Liver (tissue), 9 donors: ENCODE data around the gene AK5. TPM values are rescaled to one million over a fixed set of nuclear protein-coding genes. Genes with fewer than 3 reads are reported as not detected.

Source experiments
- DNase-seq: peaks from one replicate; pipeline ENCODE4 v3.0.0-alpha.2; 2017; ENCODE audit warnings: low spot score
- H3K27ac ChIP-seq, 2 donors: one replicate each; pipeline ENCODE4 v1.7.0; 2013; ENCODE audit warnings: inconsistent platforms in 2 of 2, low read length in 2 of 2, control low read depth in 1 of 2, low read depth in 1 of 2, mild to moderate bottlenecking in 1 of 2
- H3K27me3 ChIP-seq, 4 donors: one replicate each; pipeline versions ENCODE4 v1.6.1 to v1.7.0; 2013; ENCODE audit warnings: low read length in 3 of 4, inconsistent platforms in 1 of 4, mild to moderate bottlenecking in 1 of 4, moderate library complexity in 1 of 4; ENCODE audit not compliant: control insufficient read depth in 4 of 4, insufficient read depth in 4 of 4
- H3K36me3 ChIP-seq, 4 donors: one replicate each; pipeline versions ENCODE4 v1.6.1 to v1.7.0; 2013; ENCODE audit warnings: low read length in 3 of 4, mild to moderate bottlenecking in 3 of 4, low read depth in 1 of 4, moderate library complexity in 1 of 4; ENCODE audit not compliant: control insufficient read depth in 4 of 4, insufficient read depth in 3 of 4
- H3K4me1 ChIP-seq, 4 donors: one replicate each; pipeline versions ENCODE4 v1.6.1 to v1.7.0; 2013; ENCODE audit warnings: low read length in 3 of 4, mild to moderate bottlenecking in 3 of 4, moderate library complexity in 1 of 4; ENCODE audit not compliant: control insufficient read depth in 4 of 4, insufficient read depth in 4 of 4
- H3K4me3 ChIP-seq, 3 donors: one replicate each; pipeline versions ENCODE4 v1.6.1 to v1.7.0; 2013; ENCODE audit warnings: low read length in 3 of 3, control low read depth in 1 of 3, low read depth in 1 of 3, mild to moderate bottlenecking in 1 of 3
- H3K9ac ChIP-seq, 2 donors: one replicate each; pipeline ENCODE4 v1.7.0; 2013; ENCODE audit warnings: low read length in 2 of 2, mild to moderate bottlenecking in 2 of 2, moderate library complexity in 2 of 2, control low read depth in 1 of 2, low read depth in 1 of 2
- H3K9me3 ChIP-seq, 4 donors: one replicate each; pipeline versions ENCODE4 v1.6.1 to v1.7.0; 2013; ENCODE audit warnings: low read length in 3 of 4; ENCODE audit not compliant: control insufficient read depth in 4 of 4
- FOXA1 ChIP-seq: IDR thresholded peaks from 2 replicates; pipeline ENCODE4 v1.6.1; 2016; ENCODE audit warnings: antibody characterized with exemption
- FOXA2 ChIP-seq: IDR thresholded peaks from 2 replicates; pipeline ENCODE4 v1.6.1; 2016; ENCODE audit warnings: antibody characterized with exemption
- HNF4A ChIP-seq, 2 donors: conservative IDR thresholded peaks; 2 replicates each; pipeline ENCODE4 v1.6.1; 2016; ENCODE audit warnings: antibody characterized with exemption in 2 of 2, mild to moderate bottlenecking in 2 of 2
- HNF4G ChIP-seq: IDR thresholded peaks from 2 replicates; pipeline ENCODE4 v1.6.1; 2016; ENCODE audit warnings: antibody characterized with exemption
- NR2F2 ChIP-seq: IDR thresholded peaks from 2 replicates; pipeline ENCODE4 v1.6.1; 2016; ENCODE audit warnings: antibody characterized with exemption
- RAD21 ChIP-seq, 2 donors: IDR thresholded peaks; 2 replicates each; pipeline ENCODE4 v1.6.1; 2016; ENCODE audit warnings: antibody characterized with exemption in 2 of 2, mild to moderate bottlenecking in 2 of 2
- RXRA ChIP-seq, 2 donors: IDR thresholded peaks; 2 replicates each; pipeline ENCODE4 v1.6.1; 2017 to 2018; ENCODE audit warnings: antibody characterized with exemption in 2 of 2, mild to moderate bottlenecking in 1 of 2
- SP1 ChIP-seq: IDR thresholded peaks from 2 replicates; pipeline ENCODE4 v1.6.1; 2018; ENCODE audit warnings: antibody characterized with exemption, mild to moderate bottlenecking
- TAF1 ChIP-seq: conservative IDR thresholded peaks from 2 replicates; pipeline ENCODE4 v1.6.1; 2016; ENCODE audit warnings: antibody characterized with exemption, mild to moderate bottlenecking
- YY1 ChIP-seq: IDR thresholded peaks from 2 replicates; pipeline ENCODE4 v1.6.1; 2016; ENCODE audit warnings: antibody characterized with exemption, mild to moderate bottlenecking
- WGBS: extraction: QIAGEN DNeasy Blood & Tissue Kit; methylation state at CpG from one replicate; pipeline ENCODE4 v1.1.7; 2013; 5-methylcytosine and 5-hydroxymethylcytosine counted together
- polyA plus RNA-seq, 2 donors: library from polyadenylated mRNA; stranded (reverse) in 1 of 2; unstranded in 1 of 2; fragments of 200-250 nt in 1 of 2; fragments of >200 nt in 1 of 2; fragmentation: Nextera tagmentation in 1 of 2; extraction: Ambion mirVana in 1 of 2; gene quantifications; one replicate each; pipeline versions ENCODE4 v1.2.1 to v1.2.3, GENCODE V29; 2013 to 2015
- total RNA-seq, 2 donors: library from RNA; depleted of rRNA; stranded (reverse); fragments of >200 nt; gene quantifications; one replicate each; pipeline ENCODE4 v1.2.3, GENCODE V29; 2014
- TF ChIP-seq, protein P1 (sequence below): IDR thresholded peaks from 2 replicates; pipeline ENCODE4 v1.6.1; 2016; ENCODE audit warnings: antibody characterized with exemption
- TF ChIP-seq, protein P2 (sequence below): IDR thresholded peaks from 2 replicates; pipeline ENCODE4 v1.6.1; 2016; ENCODE audit warnings: antibody characterized with exemption
- TF ChIP-seq, protein P3 (sequence below): IDR thresholded peaks from 2 replicates; pipeline ENCODE4 v1.6.1; 2016; ENCODE audit warnings: antibody characterized with exemption, mild to moderate bottlenecking
- donor health status: healthy.
- donor health status: healthy.
- donor health status: healthy.
- donor health status: healthy.
- donor health status: healthy.

AK5 gene
- total and polyA plus RNA-seq, 4 donors: 0.12 to 0.33 (median 0.23) TPM

GRCh38 chr1:77514921-77515776 is 233.3 kb downstream of the AK5 start:
- TF ChIP-seq FOXA2: no peak
- no peak for TF ChIP-seq FOXA1
- TF ChIP-seq, protein P1, sequence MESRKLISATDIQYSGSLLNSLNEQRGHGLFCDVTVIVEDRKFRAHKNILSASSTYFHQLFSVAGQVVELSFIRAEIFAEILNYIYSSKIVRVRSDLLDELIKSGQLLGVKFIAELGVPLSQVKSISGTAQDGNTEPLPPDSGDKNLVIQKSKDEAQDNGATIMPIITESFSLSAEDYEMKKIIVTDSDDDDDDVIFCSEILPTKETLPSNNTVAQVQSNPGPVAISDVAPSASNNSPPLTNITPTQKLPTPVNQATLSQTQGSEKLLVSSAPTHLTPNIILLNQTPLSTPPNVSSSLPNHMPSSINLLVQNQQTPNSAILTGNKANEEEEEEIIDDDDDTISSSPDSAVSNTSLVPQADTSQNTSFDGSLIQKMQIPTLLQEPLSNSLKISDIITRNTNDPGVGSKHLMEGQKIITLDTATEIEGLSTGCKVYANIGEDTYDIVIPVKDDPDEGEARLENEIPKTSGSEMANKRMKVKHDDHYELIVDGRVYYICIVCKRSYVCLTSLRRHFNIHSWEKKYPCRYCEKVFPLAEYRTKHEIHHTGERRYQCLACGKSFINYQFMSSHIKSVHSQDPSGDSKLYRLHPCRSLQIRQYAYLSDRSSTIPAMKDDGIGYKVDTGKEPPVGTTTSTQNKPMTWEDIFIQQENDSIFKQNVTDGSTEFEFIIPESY: no peak
- TF ChIP-seq RAD21 (IDR thresholded peaks at IDR 0.05): no peak
- no peak for TF ChIP-seq TAF1
- no peak for TF ChIP-seq HNF4A (conservative IDR thresholded peaks at IDR 0.05)
- TF ChIP-seq, protein P2, sequence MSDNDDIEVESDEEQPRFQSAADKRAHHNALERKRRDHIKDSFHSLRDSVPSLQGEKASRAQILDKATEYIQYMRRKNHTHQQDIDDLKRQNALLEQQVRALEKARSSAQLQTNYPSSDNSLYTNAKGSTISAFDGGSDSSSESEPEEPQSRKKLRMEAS: no peak
- TF ChIP-seq, protein P3, sequence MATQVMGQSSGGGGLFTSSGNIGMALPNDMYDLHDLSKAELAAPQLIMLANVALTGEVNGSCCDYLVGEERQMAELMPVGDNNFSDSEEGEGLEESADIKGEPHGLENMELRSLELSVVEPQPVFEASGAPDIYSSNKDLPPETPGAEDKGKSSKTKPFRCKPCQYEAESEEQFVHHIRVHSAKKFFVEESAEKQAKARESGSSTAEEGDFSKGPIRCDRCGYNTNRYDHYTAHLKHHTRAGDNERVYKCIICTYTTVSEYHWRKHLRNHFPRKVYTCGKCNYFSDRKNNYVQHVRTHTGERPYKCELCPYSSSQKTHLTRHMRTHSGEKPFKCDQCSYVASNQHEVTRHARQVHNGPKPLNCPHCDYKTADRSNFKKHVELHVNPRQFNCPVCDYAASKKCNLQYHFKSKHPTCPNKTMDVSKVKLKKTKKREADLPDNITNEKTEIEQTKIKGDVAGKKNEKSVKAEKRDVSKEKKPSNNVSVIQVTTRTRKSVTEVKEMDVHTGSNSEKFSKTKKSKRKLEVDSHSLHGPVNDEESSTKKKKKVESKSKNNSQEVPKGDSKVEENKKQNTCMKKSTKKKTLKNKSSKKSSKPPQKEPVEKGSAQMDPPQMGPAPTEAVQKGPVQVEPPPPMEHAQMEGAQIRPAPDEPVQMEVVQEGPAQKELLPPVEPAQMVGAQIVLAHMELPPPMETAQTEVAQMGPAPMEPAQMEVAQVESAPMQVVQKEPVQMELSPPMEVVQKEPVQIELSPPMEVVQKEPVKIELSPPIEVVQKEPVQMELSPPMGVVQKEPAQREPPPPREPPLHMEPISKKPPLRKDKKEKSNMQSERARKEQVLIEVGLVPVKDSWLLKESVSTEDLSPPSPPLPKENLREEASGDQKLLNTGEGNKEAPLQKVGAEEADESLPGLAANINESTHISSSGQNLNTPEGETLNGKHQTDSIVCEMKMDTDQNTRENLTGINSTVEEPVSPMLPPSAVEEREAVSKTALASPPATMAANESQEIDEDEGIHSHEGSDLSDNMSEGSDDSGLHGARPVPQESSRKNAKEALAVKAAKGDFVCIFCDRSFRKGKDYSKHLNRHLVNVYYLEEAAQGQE: no peak
- TF ChIP-seq YY1: no peak
- TF ChIP-seq NR2F2: no peak
- no peak for TF ChIP-seq RXRA (IDR thresholded peaks at IDR 0.05)
- TF ChIP-seq HNF4G: no peak
- TF ChIP-seq SP1: no peak
- no peak for DNase-seq
- no peaks in the 10 kb centered on the region for H3K36me3 ChIP-seq
- H3K4me3 ChIP-seq: no peak overlapping the region
- no peak overlapping the region for H3K9ac ChIP-seq
- H3K9me3 ChIP-seq: peaks cover 0 to 3% (median 0%) of the 10 kb centered on the region in 4 donors
- no peak overlapping the region for H3K27ac ChIP-seq
- no peaks in the 10 kb centered on the region for H3K27me3 ChIP-seq
- 33% methylated on average over 10 of the region's 10 CpGs for WGBS
- no peaks in the 10 kb centered on the region for H3K4me1 ChIP-seq

GRCh38 chr1:77516106-77516505 is 234.3 kb downstream of the AK5 start:
- WGBS: 86% methylated on average over 2 of the region's 2 CpGs
- TF ChIP-seq, protein P1: no peak
- Histone ChIP-seq H3K9me3 (peaks cover 0 to 3% (median 0%) of the 10 kb centered on the region in 4 donors), H3K4me3 (no peak overlapping the region), H3K27me3 (no peaks in the 10 kb centered on the region), H3K36me3 (no peaks in the 10 kb centered on the region), H3K27ac (no peak overlapping the region), H3K4me1 (no peaks in the 10 kb centered on the region), H3K9ac (no peak overlapping the region)
- no peak for DNase-seq
